Measurements from ENCODE around the gene JAK1.
A peak's percentile ranks its signal among the peaks of the same experiment; 100 is the strongest.
"Not testable (repeated sequence)": the region's sequence is repeated elsewhere in the genome, so short reads cannot be mapped to it uniquely, and the experiment has no call there.

JAK1 gene

DNA sequence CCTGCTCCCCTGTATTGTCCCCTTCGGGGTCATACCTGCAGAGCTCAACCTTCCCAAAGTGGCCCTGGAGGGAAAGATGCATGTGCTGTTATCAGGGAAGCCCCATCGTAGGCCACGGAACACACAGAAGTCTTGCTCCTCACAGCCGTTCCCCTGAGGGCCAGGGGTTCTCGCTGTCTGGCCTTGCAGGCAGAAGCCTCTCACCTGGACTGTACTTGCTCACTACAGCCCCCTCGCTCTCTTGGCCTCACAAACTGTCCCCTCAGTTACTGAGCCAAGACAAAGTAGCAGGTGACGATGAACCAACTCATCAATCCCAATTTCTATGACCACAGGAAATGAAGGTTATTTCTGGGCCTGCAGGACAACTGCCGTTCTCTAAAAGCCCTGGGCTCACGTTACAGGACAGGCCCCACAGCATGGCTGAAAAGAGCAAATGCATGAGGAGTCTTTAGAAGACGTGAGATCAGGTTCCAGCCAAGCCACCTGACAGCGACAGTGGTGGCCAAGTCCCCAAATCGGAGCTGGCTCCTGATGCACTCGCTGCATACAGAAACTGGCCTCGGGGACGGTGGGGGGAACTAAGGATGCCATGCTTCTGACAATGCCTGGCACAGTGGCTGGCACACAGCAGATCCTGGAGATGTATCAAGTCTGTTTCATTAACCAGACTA lies 126.5 kb downstream of the JAK1 start:
- no peak for DNase-seq (ENCODE audit: low read depth)

DNA sequence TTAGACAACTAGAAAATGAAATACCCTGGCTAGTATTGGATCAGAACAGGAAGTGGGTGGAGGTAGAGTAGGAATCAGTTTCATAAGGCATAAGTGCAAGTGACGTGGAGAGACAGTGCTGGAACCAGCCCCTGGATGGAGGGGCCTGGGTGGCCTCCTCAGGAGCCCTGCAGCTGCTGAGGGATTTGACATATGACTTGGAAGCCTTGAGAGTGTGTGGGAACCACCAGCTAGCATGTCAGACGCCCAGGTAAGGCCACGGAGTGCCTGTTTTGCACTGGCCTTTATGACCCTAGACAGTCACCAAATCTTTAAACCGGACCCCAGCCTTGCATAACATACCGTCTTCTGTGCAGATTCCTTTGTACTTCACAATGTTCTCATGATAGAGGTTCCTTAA lies 127.1 kb downstream of the JAK1 start:
- DNase-seq (ENCODE audit: low read depth) = no peak

DNA sequence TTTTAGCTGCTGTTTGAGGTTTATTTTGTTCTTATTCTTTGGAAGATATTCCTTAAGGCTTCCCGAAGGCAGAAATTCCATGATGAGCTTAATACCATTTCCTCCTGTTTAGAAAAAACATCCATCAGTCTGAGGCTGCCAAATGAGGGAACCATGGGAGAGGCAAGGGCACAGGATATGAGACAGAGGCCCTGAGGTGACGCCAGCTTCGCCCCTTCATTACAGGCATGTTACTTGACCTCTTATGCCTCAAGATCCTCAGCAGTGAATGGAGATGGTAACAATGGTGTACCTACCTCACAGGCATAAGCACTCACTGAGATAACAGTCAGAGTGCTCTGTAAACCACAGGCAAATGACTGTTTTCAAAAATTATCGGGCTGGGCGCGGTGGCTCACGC lies 127.9 kb downstream of the JAK1 start:
- no peak for DNase-seq (ENCODE audit: low read depth)

DNA sequence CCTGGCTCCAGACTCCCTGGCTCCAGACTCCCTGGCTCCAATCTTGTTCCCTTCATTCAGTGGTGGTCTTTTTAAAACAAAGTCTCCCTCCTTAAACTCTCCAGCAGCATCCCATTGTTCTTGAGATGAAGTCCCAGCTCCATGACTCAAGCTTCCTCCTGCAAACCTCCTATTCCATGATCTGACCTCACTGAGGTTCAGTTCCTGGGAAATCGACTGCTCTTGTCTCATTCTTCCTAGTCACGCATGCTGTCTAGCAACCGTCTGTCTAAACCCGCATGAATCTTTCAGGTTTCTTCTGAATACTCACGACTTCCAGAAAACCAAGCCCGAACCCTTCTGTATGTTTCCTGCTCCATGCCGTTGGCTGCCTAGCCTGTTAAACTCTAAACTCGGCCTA lies 129.5 kb downstream of the JAK1 start:
- DNase-seq (ENCODE audit: low read depth) = no peak

DNA sequence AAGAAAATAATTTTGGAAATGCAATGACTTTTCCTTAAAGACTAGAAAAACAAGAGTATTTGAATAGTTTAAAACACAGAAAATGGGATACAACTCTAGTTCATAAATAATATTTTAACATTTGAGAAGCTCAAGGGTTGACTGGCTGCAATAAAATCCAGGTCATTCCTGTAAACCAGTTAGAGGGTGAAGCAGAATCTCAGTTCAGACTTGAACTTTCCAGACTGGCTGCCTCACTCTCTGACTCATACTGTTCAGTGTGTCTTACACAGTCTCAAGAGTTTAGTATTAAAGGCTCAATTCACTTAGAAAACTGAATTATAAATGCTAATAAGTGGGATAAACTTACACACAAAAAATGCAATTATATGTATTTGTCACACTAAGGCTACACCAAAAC lies 131.6 kb downstream of the JAK1 start:
- peak; percentile 13 for DNase-seq (ENCODE audit: low read depth)

DNA sequence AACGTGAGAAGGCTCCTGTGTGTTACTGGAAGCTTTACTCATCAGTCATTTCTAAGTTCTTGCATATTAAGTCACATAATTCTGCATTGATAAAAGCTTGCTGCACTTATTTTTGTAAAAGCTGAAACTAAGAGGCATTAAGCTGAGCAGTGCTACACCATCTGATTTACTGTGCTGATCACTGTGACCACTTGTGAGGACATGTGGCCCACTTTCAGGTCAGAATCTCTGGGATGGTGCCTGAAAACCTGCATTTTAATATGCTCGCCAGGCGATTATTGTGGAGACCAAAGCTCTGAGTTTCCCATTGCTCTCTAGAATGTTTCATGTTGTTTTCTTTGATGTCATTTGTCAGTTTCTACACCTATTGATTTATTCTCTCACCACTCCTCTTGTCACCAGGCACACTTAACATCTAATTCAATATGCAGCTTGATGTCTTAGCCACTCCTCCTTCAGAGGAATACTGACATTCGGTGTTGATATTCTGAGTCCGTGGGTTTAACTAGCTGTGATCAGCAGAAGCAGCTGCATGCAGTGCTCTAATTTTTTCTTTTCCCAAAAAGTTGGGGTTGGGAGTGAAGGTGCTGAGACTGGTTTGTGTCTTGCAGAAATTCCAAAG lies 136.2 kb downstream of the JAK1 start:
- DNase-seq (ENCODE audit: low read depth) = no peak

DNA sequence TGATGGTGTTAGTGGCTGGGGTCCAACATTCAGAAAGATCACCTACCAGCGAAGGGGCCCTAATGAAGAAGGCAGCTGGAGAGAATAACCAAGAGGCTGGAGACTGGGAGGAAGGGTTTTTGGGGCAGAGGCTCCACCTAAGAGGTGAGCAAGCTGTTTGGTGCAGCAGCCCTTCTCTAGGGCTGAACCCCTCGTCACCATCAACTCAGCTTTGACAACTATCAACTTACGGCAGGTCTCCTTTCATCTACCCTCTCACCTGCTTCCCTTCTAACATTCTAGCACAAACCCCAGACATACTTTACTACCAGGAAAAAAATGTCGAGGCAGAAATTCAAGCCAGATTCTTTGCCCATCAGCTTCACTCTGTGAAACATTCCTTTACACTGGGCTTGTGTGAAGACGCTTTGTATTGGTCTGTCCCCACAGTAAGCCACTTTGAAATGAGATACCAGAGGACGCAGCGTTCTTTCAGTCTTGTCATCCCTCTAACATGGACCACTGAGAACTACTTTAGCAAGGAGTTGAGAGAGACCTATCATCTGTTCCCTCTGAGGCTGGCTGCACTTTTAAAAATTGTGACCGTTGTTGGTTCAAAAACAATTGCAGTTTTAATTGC lies 136.8 kb downstream of the JAK1 start:
- DNase-seq (ENCODE audit: low read depth) = no peak

DNA sequence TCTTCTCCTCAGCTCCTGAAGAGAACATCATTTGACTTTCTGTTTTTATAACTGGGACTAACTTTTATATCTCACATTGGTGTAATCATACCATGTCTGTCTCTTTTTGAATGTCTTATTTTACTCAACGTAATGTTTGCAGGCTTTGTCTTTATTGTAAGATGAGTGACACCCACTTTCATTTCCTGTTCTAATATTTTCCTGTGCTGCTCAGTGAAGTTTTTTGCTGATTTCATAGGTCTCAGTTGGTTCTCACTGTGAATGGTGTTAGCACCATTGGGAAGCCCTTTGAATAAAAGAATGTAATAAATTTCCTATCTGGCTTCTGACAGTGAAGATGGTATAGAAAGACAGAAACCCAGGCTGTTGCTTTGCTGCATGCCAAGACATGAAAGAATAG lies 137.5 kb downstream of the JAK1 start:
- no peak for DNase-seq (ENCODE audit: low read depth)

DNA sequence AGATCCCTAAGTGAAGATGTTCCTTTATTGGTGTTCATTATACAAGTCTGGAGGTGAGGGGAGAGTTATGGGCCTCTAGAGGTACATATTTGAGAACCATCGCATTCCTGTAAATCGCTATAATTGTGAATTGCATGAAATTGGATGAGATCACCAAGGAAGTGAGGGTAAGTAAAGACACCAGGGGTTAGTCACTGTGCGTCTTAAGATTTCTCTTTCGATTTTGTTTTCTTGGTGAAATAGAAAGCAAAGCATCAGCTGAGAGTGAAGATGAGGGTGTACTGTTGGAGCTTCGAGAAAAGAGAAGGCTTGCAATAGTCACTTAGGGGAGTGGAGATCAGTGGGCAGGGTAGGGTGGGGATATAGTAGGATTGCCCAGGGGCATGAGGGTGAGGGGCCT lies 139.4 kb downstream of the JAK1 start:
- no peak for DNase-seq (ENCODE audit: low read depth)

DNA sequence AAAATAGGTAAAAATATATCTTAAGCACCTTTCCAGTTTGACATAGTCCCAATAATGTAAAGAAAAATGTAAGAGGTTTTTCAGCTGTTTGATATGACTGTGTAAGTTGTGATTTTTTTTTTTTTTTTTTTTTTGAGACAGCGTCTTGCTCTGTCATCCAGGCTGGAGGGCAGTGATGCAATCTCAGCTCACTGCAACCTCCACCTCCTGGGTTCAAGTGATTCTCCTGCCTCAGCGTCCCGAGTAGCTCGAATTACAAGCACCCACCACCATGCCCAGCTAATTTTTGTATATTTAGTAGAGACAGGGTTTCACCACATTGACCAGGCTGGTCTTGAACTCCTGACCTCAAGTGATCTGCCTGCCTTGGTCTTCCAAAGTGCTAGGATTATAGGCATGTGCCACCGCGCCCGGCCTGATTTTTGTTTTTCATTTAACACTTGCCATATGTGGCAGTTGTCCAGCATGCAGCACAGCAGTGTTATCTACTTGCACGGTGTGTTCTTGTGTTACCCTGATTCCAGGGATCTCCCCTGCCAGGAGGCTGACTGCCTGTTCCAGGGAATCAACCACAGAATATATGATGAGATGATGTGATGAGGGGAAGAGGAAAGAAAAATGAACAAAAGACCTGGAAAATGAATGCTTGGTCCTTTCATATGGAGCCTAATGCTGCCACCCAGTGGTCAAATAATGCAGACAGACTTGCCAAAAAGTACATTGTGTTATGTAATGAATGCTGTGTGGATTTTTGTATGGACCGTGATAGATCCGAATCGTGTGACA lies 142.5 kb downstream of the JAK1 start:
- peak; percentile 27 for DNase-seq (ENCODE audit: low read depth)

DNA sequence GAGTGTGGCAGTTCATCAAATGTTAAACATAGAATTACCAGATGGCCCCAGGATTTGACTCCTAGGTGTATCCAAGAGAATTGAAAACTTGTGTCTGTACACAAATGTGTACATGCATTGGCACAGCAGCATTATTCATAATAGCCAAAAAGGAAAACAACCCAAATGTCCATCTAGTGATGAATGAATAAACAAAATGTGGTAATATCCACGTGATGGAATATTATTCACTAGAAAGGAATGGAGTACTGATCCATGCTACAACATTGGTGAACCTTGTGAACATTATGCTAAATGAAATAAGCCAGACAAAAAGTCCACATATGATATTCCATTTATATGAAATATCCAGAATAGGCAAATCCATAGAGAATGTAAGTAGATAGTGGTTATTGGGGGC lies 143.7 kb downstream of the JAK1 start:
- DNase-seq (ENCODE audit: low read depth) = peak; percentile 14

DNA sequence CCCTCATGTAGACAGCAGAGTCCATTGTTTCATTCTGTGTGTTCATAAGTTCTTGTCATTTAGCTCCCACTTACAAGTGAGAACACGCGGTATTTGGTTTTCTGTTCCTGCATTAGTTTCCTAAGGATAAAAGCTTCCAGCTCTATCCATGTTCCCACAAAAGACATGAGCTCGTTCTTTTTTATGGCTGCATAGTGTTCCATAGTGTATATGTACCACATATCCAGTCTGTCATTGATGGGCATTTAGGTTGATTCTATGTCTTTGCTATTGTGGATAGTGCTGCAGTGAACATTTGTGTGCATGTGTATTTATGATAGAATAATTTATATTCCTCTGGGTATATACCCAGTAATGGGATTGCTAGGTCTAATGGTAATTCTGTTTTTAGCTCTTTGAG lies 145.8 kb downstream of the JAK1 start:
- DNase-seq (ENCODE audit: low read depth) = not testable (repeated sequence)

DNA sequence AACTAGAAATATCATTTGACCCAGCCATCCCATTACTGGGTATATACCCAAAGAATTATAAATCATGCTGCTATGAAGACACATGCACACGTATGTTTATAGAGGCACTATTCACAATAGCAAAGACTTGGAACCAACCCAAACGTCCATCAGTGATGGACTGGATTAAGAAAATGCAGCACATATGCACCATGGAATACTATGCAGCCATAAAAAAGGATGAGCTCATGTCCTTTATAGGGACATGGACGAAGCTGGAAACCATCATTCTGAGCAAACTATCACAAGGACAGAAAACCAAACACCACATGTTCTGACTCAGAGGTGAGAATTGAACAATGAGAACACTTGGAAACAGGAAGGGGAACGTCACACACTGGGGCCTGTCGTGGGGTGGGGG lies 149.0 kb downstream of the JAK1 start:
- DNase-seq (ENCODE audit: low read depth) = not testable (repeated sequence)

DNA sequence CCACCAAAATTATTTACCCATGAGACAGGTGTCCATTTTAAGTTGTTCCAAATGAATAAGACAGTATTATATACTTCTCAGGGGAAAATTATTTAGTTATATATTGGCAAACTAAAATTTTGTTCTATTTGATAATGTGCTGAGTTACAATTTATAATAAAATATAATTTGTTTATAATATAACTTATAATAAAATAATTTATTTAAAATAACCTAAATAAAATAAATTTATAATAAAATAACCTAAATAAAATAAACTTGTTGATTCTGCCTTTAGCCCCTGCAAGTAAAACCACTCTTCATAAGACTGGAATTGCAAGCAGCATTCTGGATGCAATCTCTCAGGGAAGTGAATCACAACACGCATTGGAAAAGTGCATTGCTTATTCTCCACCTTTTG lies 151.9 kb downstream of the JAK1 start:
- no peak for DNase-seq (ENCODE audit: low read depth)

DNA sequence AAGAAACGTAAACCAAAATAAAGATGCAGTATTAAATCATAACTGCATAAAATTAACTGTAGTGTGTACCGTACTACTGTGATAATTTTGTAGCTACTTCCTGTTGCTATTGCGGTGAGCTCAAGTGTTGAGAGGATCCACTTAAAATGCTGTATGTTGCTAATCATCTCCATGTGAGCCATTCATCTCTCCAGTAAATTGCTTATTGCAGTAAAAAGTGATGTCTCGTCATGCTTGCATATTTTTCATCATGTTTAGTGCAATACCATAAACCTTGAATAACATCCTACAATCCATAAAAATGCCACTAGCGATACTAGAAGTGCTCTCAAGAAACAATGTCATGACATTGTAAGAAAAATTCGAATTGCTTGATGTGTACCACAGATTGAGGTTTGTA lies 155.2 kb downstream of the JAK1 start:
- DNase-seq (ENCODE audit: low read depth) = no peak

DNA sequence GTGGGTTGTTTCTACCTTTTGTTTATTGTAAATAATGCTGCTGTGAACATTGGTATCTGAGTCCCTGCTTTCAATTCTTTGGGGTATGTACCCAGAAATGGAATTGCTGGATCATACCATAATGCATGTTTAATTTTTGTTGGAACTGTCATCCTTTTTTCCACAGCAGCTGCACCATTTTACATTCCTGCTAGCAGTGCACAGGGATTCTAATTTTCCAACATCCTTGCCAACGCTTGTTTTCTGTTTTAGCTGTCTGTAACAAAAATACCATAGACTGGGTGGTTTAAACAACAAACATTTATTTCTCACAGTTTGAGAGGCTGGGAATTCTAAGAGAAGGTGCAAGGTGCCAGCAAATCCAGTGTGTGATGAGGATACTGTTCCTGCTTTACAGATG lies 156.3 kb downstream of the JAK1 start:
- DNase-seq (ENCODE audit: low read depth) = no peak

DNA sequence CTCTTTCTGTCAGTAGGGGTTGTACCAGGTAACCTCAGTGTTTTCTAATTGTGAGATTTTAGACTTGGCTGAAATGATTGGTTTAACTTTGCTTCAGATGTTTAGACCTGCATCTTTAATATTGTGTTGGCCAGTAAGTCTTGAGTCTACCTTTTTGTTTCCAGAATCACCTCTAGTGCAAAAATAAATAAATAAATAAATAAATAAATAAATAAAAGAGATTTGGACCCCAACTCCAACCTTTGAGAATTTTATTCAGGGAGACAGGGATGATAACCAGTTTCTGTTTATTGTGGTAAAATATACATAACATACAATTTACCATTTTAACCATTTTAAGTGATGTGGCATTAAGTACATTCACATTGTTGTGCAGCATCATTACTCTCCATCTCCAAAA lies 157.0 kb downstream of the JAK1 start:
- no peak for DNase-seq (ENCODE audit: low read depth)

DNA sequence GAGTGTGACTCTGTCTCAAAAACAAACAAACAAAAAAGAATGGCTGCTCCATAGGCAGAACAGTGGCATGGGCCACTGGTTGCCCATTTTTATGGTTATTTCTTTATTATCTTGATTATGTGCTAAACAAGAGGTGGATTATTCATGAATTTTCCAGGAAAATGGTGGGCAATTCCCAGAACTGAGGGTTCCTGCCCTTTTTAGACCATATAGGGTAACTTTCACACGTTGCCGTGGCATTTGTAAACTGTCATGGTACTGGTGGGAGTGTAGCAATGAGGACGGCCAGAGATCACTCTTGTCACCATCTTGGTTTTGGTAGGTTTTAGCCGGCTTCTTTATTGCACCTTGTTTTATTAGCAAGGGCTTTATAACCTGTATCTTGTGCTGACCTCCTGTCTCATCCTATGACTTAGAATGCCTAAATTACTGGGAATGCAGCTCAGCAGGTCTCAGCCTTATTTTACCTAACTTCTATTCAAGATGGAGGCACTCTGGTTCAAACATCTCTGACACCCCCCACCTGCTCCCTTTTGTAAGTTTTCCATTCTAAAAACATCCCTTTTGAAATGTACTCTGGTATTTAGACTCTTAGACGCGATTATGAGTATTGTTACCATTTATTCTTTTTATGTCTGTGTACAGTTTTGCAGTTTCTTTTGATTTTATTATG lies 164.4 kb downstream of the JAK1 start:
- no peak for DNase-seq (ENCODE audit: low read depth)

DNA sequence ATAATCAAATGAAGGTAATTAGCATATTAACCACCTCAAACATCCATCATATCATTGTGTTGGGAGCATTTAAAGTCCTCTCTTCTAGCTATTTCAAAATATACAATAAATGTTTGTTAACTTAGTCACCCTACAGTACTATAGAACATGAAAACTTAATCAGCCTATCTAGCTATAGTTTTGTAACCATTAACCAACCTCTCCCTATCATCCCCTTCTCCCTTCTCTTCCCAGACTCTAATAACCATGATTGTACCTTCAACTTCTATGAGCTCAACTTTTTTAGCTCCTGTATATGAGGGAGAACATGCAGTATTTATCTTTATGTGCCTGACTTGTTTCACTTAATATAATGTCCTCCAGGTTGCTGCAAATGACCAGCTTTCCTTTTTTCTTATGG lies 167.5 kb downstream of the JAK1 start:
- DNase-seq (ENCODE audit: low read depth) = no peak

DNA sequence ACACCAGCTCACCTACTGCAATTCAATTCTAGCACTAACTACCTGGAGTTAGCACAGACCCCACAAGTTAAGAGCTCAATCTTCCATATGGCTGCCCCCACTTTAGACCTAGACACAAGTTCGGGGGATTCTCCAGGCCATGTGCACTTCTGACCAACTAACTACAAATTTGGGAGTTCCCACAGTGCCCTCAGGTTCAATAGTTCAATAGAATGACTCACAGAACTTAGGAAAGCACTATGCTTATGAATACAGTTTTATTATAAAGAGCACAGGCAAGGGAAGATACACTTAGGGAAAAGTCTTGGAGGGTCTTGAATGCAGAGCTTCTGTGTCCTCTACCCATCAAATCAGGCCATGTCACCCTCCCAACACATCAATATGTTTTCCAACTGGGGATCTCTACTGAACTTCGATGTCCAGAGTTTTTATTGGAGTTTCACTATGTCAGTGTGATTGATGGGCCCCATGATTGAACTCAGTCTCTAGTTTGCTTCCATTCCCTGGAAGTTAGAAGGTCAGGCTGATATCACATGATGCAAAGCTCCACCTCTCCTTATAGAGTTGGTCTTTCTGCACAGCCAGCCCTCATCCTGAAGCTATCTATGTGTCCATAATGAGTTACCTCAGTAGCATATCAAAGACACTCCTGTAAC lies 175.4 kb downstream of the JAK1 start:
- DNase-seq (ENCODE audit: low read depth) = no peak

Measured in GM04503 (cell line).